ENCODE measurements around the gene GON4L. TPM values are rescaled to one million over a fixed set of nuclear protein-coding genes. Genes with fewer than 3 reads are reported as not detected.

The GON4L gene
- total RNA-seq, 1 experiment from 2014 or later, result 53.4 TPM

DNA sequence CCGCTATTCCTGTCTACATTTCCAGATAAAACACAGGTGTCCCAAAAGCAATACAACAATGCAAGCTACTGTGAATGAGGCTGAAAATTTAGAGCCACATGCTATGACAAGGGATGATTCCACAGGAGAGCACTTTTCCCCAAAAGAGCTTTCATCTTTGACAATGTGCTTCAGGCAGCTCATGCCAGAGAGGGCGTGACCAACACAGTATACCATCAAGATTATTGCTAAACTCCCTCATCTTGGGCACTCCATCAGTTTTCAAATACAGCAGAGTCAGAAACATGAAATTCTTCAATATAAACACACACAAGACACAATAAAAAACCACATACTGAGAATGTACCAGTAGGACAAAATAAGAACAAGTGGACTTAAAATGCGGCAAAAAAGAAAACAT lies 6.7 kb downstream of the GON4L start:
- Mint-ChIP-seq H3K27ac (no peak overlapping the region), H3K9me3 (no peaks in the 10 kb centered on the region), H3K4me1 (peaks cover 6 to 7% of the 10 kb centered on the region in 2 experiments), H3K36me3 (ENCODE audit: insufficient read depth in 1 of 3, low read depth in 3 of 3) (peaks cover 48 to 80% (median 76%) of the 10 kb centered on the region in 3 experiments), H3K27me3 (ENCODE audit: low read depth) (no peaks in the 10 kb centered on the region), H3K4me3 (no peak overlapping the region)
- no peak overlapping the region for H2BK120ac ChIP-seq (ENCODE audit: low read depth, low read length, poor library complexity, severe bottlenecking)
- H3K14ac ChIP-seq (ENCODE audit: insufficient read depth, low read length), result no peak overlapping the region
- H2BK15ac ChIP-seq (ENCODE audit: low read depth, low read length), result no peak overlapping the region
- H3K9me3 ChIP-seq (ENCODE audit: control insufficient read depth, low read depth, low read length), result no peaks in the 10 kb centered on the region
- WGBS (ENCODE audit: extremely low coverage, insufficient read length, low lambda C conversion rate), result no CpG with 5 or more reads among the region's 3 CpGs
- peaks cover 14% of the 10 kb centered on the region; the same call in 1 of the 2 replicates for H3K79me2 ChIP-seq (ENCODE audit: insufficient read depth, low read length)
- H4K5ac ChIP-seq (ENCODE audit: insufficient read length, low read depth, low read length), result no peak overlapping the region
- H3K4me2 ChIP-seq (ENCODE audit: insufficient read depth, insufficient read length, low read length), result no peak overlapping the region
- H3T11ph ChIP-seq (ENCODE audit: low read length), result no peak overlapping the region
- no peak overlapping the region for H3K4ac ChIP-seq (ENCODE audit: low read depth, low read length)
- H3K27ac ChIP-seq (ENCODE audit: insufficient read length, low read depth, low read length), result no peak overlapping the region
- no peak overlapping the region for H3K56ac ChIP-seq (ENCODE audit: insufficient read length, low read depth, low read length)
- H3K27me3 ChIP-seq (ENCODE audit: insufficient read depth, low read length), result no peaks in the 10 kb centered on the region
- H2BK5ac ChIP-seq (ENCODE audit: insufficient read length, low read length), result no peak overlapping the region
- no peaks in the 10 kb centered on the region for H4K20me1 ChIP-seq (ENCODE audit: control insufficient read depth, insufficient read depth, insufficient read length)
- H3K79me1 ChIP-seq (ENCODE audit: insufficient read depth, low read depth, low read length, poor library complexity, severe bottlenecking), result peaks cover 12% of the 10 kb centered on the region
- H2AK5ac ChIP-seq (ENCODE audit: insufficient read length, low read length), result no peak overlapping the region
- H4K91ac ChIP-seq (ENCODE audit: insufficient read length, low read depth, low read length), result no peak overlapping the region
- no peaks in the 10 kb centered on the region for H3K23me2 ChIP-seq (ENCODE audit: insufficient read length, low read depth, low read length, poor library complexity, severe bottlenecking)
- TF ChIP-seq, protein P1, sequence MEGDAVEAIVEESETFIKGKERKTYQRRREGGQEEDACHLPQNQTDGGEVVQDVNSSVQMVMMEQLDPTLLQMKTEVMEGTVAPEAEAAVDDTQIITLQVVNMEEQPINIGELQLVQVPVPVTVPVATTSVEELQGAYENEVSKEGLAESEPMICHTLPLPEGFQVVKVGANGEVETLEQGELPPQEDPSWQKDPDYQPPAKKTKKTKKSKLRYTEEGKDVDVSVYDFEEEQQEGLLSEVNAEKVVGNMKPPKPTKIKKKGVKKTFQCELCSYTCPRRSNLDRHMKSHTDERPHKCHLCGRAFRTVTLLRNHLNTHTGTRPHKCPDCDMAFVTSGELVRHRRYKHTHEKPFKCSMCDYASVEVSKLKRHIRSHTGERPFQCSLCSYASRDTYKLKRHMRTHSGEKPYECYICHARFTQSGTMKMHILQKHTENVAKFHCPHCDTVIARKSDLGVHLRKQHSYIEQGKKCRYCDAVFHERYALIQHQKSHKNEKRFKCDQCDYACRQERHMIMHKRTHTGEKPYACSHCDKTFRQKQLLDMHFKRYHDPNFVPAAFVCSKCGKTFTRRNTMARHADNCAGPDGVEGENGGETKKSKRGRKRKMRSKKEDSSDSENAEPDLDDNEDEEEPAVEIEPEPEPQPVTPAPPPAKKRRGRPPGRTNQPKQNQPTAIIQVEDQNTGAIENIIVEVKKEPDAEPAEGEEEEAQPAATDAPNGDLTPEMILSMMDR (conservative IDR thresholded peaks at IDR 0.05), result no peak
- H3K4me1 ChIP-seq (ENCODE audit: insufficient read depth, low read length), result no peaks in the 10 kb centered on the region
- no peak overlapping the region for H3K18ac ChIP-seq (ENCODE audit: insufficient read length, low read depth, low read length)
- no peak for DNase-seq
- H2AFZ ChIP-seq (ENCODE audit: low read length), result no peak overlapping the region
- no peak overlapping the region for H3K23ac ChIP-seq (ENCODE audit: insufficient read length, low read depth, low read length)
- H4K8ac ChIP-seq (replicated peaks; ENCODE audit: insufficient read length, low read depth, low read length), result no peak overlapping the region
- H3K9ac ChIP-seq (ENCODE audit: extremely low read depth, insufficient read length, low read length), result no peak overlapping the region
- H2BK12ac ChIP-seq (ENCODE audit: insufficient read length, low read depth, low read length), result no peak overlapping the region
- H2BK20ac ChIP-seq (ENCODE audit: low read depth, low read length, poor library complexity, severe bottlenecking), result no peak overlapping the region
